Liver (tissue), 9 donors: ENCODE results near the gene SURF1. TPM values are rescaled to one million over a fixed set of nuclear protein-coding genes. Genes with fewer than 3 reads are reported as not detected.

Experiments
- DNase-seq: peaks from one replicate; pipeline ENCODE4 v3.0.0-alpha.2; 2017; ENCODE audit warnings: low spot score
- H3K27ac ChIP-seq, 2 donors: one replicate each; pipeline ENCODE4 v1.7.0; 2013; ENCODE audit warnings: inconsistent platforms in 2 of 2, low read length in 2 of 2, control low read depth in 1 of 2, low read depth in 1 of 2, mild to moderate bottlenecking in 1 of 2
- H3K27me3 ChIP-seq, 4 donors: one replicate each; pipeline versions ENCODE4 v1.6.1 to v1.7.0; 2013; ENCODE audit warnings: low read length in 3 of 4, inconsistent platforms in 1 of 4, mild to moderate bottlenecking in 1 of 4, moderate library complexity in 1 of 4; ENCODE audit not compliant: control insufficient read depth in 4 of 4, insufficient read depth in 4 of 4
- H3K36me3 ChIP-seq, 4 donors: one replicate each; pipeline versions ENCODE4 v1.6.1 to v1.7.0; 2013; ENCODE audit warnings: low read length in 3 of 4, mild to moderate bottlenecking in 3 of 4, low read depth in 1 of 4, moderate library complexity in 1 of 4; ENCODE audit not compliant: control insufficient read depth in 4 of 4, insufficient read depth in 3 of 4
- H3K4me1 ChIP-seq, 4 donors: one replicate each; pipeline versions ENCODE4 v1.6.1 to v1.7.0; 2013; ENCODE audit warnings: low read length in 3 of 4, mild to moderate bottlenecking in 3 of 4, moderate library complexity in 1 of 4; ENCODE audit not compliant: control insufficient read depth in 4 of 4, insufficient read depth in 4 of 4
- H3K4me3 ChIP-seq, 3 donors: one replicate each; pipeline versions ENCODE4 v1.6.1 to v1.7.0; 2013; ENCODE audit warnings: low read length in 3 of 3, control low read depth in 1 of 3, low read depth in 1 of 3, mild to moderate bottlenecking in 1 of 3
- H3K9ac ChIP-seq, 2 donors: one replicate each; pipeline ENCODE4 v1.7.0; 2013; ENCODE audit warnings: low read length in 2 of 2, mild to moderate bottlenecking in 2 of 2, moderate library complexity in 2 of 2, control low read depth in 1 of 2, low read depth in 1 of 2
- H3K9me3 ChIP-seq, 4 donors: one replicate each; pipeline versions ENCODE4 v1.6.1 to v1.7.0; 2013; ENCODE audit warnings: low read length in 3 of 4; ENCODE audit not compliant: control insufficient read depth in 4 of 4
- EGR1 ChIP-seq, 2 donors: IDR thresholded peaks; 2 replicates each; pipeline ENCODE4 v1.6.1; 2016 to 2018; ENCODE audit warnings: antibody characterized with exemption in 2 of 2, low read depth in 2 of 2
- FOXA2 ChIP-seq: IDR thresholded peaks from 2 replicates; pipeline ENCODE4 v1.6.1; 2016; ENCODE audit warnings: antibody characterized with exemption
- GABPA ChIP-seq, 2 donors: IDR thresholded peaks in 1 of 2; conservative IDR thresholded peaks in 1 of 2; 2 replicates each; pipeline ENCODE4 v1.6.1; 2016; ENCODE audit warnings: antibody characterized with exemption in 2 of 2, mild to moderate bottlenecking in 1 of 2, moderate library complexity in 1 of 2
- HNF4G ChIP-seq: IDR thresholded peaks from 2 replicates; pipeline ENCODE4 v1.6.1; 2016; ENCODE audit warnings: antibody characterized with exemption
- NR2F2 ChIP-seq: IDR thresholded peaks from 2 replicates; pipeline ENCODE4 v1.6.1; 2016; ENCODE audit warnings: antibody characterized with exemption
- RAD21 ChIP-seq, 2 donors: IDR thresholded peaks; 2 replicates each; pipeline ENCODE4 v1.6.1; 2016; ENCODE audit warnings: antibody characterized with exemption in 2 of 2, mild to moderate bottlenecking in 2 of 2
- YY1 ChIP-seq: IDR thresholded peaks from 2 replicates; pipeline ENCODE4 v1.6.1; 2016; ENCODE audit warnings: antibody characterized with exemption, mild to moderate bottlenecking
- WGBS: extraction: QIAGEN DNeasy Blood & Tissue Kit; methylation state at CpG from one replicate; pipeline ENCODE4 v1.1.7; 2013; 5-methylcytosine and 5-hydroxymethylcytosine counted together
- polyA plus RNA-seq, 2 donors: library from polyadenylated mRNA; stranded (reverse) in 1 of 2; unstranded in 1 of 2; fragments of 200-250 nt in 1 of 2; fragments of >200 nt in 1 of 2; fragmentation: Nextera tagmentation in 1 of 2; extraction: Ambion mirVana in 1 of 2; gene quantifications; one replicate each; pipeline versions ENCODE4 v1.2.1 to v1.2.3, GENCODE V29; 2013 to 2015
- total RNA-seq, 2 donors: library from RNA; depleted of rRNA; stranded (reverse); fragments of >200 nt; gene quantifications; one replicate each; pipeline ENCODE4 v1.2.3, GENCODE V29; 2014
- TF ChIP-seq, protein P1 (sequence below): fragments of 150-350 bp; IDR thresholded peaks from 2 replicates; pipeline ENCODE4 v1.5.1; 2017; ENCODE audit warnings: improper control_type of control experiment, low read depth, low read length; ENCODE audit not compliant: missing input control
- TF ChIP-seq, protein P2 (sequence below): IDR thresholded peaks from 2 replicates; pipeline ENCODE4 v1.6.1; 2016; ENCODE audit warnings: antibody characterized with exemption
- TF ChIP-seq, protein P3 (sequence below): IDR thresholded peaks from 2 replicates; pipeline ENCODE4 v1.6.1; 2016; ENCODE audit warnings: antibody characterized with exemption, mild to moderate bottlenecking
- TF ChIP-seq, protein P4 (sequence below): IDR thresholded peaks from 2 replicates; pipeline ENCODE4 v1.6.1; 2016; ENCODE audit warnings: antibody characterized with exemption
- donor health status: healthy.
- donor health status: healthy.
- donor health status: healthy.
- donor health status: healthy.
- donor health status: healthy.

Gene SURF1
- total and polyA plus RNA-seq, 4 donors: 20.7 to 106 (median 50.5) TPM

DNA sequence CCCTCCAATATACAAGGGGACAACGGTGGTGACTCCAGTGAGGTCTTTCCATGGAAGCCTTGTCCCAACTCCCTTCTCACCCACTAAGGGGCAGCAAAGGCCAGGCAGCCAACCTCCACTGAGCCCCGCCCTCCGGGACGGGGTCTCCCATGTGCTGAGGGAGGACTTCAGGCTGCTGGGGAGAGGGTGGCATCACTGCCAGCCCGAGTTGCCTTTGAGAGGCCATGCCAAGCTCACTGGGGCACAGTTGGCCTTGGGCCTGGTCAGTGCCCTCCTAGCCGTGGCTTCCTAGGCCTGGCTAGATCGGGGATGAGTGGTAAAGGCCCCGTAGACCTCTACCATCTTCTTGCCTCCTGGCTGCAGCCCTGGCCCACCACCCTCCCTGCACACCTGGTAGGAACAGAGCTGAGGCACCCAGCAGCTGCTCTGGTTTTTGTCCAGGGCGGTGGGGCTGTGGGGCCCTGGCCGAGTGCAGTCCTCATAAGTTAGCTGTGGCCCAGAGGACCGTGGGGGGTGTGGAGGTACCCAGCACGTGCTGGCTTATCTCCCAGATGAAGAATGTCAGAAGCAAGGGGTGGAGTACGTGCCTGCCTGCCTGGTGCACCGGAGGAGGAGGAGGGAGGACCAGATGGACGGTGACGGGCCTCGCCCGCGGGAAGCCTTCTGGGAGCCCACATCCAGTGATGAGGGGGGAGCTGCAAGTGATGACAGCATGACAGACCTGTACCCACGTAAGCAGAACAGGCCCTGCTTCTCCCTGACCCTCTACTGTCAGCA, 3.3 kb upstream of the SURF1 start:
- TF ChIP-seq FOXA2 (no peak), RAD21 (IDR thresholded peaks at IDR 0.05) (peak; percentile 69 to 81)
- TF ChIP-seq, protein P1, sequence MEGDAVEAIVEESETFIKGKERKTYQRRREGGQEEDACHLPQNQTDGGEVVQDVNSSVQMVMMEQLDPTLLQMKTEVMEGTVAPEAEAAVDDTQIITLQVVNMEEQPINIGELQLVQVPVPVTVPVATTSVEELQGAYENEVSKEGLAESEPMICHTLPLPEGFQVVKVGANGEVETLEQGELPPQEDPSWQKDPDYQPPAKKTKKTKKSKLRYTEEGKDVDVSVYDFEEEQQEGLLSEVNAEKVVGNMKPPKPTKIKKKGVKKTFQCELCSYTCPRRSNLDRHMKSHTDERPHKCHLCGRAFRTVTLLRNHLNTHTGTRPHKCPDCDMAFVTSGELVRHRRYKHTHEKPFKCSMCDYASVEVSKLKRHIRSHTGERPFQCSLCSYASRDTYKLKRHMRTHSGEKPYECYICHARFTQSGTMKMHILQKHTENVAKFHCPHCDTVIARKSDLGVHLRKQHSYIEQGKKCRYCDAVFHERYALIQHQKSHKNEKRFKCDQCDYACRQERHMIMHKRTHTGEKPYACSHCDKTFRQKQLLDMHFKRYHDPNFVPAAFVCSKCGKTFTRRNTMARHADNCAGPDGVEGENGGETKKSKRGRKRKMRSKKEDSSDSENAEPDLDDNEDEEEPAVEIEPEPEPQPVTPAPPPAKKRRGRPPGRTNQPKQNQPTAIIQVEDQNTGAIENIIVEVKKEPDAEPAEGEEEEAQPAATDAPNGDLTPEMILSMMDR: peak; percentile 40
- no peaks in the 10 kb centered on the region for H3K9me3 ChIP-seq
- WGBS: 65% methylated on average over 20 of the region's 20 CpGs
- no peak overlapping the region for H3K4me3 ChIP-seq
- H3K4me1 ChIP-seq: peaks cover 9 to 50% (median 31%) of the 10 kb centered on the region in 4 donors
- H3K27me3 ChIP-seq: no peaks in the 10 kb centered on the region
- no peak overlapping the region for H3K27ac ChIP-seq
- peaks cover 16 to 43% (median 37%) of the 10 kb centered on the region in 4 donors for H3K36me3 ChIP-seq
- peak; percentile 57 for DNase-seq
- H3K9ac ChIP-seq: no peak overlapping the region

- 85% methylated on average over 14 of the region's 14 CpGs for WGBS
- TF ChIP-seq EGR1 (IDR thresholded peaks at IDR 0.05; ENCODE audit: low read depth in 2 of 2) (no peak), NR2F2 (no peak), FOXA2 (no peak), YY1 (no peak), HNF4G (no peak), GABPA (IDR thresholded peaks at IDR 0.05 in 1 of 2, conservative IDR thresholded peaks at IDR 0.05 in 1 of 2) (no peak)
- TF ChIP-seq, protein P2, sequence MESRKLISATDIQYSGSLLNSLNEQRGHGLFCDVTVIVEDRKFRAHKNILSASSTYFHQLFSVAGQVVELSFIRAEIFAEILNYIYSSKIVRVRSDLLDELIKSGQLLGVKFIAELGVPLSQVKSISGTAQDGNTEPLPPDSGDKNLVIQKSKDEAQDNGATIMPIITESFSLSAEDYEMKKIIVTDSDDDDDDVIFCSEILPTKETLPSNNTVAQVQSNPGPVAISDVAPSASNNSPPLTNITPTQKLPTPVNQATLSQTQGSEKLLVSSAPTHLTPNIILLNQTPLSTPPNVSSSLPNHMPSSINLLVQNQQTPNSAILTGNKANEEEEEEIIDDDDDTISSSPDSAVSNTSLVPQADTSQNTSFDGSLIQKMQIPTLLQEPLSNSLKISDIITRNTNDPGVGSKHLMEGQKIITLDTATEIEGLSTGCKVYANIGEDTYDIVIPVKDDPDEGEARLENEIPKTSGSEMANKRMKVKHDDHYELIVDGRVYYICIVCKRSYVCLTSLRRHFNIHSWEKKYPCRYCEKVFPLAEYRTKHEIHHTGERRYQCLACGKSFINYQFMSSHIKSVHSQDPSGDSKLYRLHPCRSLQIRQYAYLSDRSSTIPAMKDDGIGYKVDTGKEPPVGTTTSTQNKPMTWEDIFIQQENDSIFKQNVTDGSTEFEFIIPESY: no peak
- TF ChIP-seq, protein P3, sequence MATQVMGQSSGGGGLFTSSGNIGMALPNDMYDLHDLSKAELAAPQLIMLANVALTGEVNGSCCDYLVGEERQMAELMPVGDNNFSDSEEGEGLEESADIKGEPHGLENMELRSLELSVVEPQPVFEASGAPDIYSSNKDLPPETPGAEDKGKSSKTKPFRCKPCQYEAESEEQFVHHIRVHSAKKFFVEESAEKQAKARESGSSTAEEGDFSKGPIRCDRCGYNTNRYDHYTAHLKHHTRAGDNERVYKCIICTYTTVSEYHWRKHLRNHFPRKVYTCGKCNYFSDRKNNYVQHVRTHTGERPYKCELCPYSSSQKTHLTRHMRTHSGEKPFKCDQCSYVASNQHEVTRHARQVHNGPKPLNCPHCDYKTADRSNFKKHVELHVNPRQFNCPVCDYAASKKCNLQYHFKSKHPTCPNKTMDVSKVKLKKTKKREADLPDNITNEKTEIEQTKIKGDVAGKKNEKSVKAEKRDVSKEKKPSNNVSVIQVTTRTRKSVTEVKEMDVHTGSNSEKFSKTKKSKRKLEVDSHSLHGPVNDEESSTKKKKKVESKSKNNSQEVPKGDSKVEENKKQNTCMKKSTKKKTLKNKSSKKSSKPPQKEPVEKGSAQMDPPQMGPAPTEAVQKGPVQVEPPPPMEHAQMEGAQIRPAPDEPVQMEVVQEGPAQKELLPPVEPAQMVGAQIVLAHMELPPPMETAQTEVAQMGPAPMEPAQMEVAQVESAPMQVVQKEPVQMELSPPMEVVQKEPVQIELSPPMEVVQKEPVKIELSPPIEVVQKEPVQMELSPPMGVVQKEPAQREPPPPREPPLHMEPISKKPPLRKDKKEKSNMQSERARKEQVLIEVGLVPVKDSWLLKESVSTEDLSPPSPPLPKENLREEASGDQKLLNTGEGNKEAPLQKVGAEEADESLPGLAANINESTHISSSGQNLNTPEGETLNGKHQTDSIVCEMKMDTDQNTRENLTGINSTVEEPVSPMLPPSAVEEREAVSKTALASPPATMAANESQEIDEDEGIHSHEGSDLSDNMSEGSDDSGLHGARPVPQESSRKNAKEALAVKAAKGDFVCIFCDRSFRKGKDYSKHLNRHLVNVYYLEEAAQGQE: no peak
- TF ChIP-seq, protein P4, sequence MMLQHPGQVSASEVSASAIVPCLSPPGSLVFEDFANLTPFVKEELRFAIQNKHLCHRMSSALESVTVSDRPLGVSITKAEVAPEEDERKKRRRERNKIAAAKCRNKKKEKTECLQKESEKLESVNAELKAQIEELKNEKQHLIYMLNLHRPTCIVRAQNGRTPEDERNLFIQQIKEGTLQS: no peak
- Histone ChIP-seq H3K9ac (no peak overlapping the region), H3K4me1 (peaks cover 9 to 54% (median 32%) of the 10 kb centered on the region in 4 donors), H3K9me3 (no peaks in the 10 kb centered on the region), H3K27ac (no peak overlapping the region), H3K4me3 (no peak overlapping the region), H3K27me3 (no peaks in the 10 kb centered on the region), H3K36me3 (peaks cover 8 to 37% (median 23%) of the 10 kb centered on the region in 4 donors)
- no peak for DNase-seq
These were observed 1.4 kb upstream of the SURF1 start for GRCh38 chr9:133357656-133358055.
